ENCODE data around the gene ING3.
A peak's percentile ranks its signal among the peaks of the same experiment; 100 is the strongest.
"Not testable (repeated sequence)": the region's sequence is repeated elsewhere in the genome, so short reads cannot be mapped to it uniquely, and the experiment has no call there.

ING3 gene

DNA sequence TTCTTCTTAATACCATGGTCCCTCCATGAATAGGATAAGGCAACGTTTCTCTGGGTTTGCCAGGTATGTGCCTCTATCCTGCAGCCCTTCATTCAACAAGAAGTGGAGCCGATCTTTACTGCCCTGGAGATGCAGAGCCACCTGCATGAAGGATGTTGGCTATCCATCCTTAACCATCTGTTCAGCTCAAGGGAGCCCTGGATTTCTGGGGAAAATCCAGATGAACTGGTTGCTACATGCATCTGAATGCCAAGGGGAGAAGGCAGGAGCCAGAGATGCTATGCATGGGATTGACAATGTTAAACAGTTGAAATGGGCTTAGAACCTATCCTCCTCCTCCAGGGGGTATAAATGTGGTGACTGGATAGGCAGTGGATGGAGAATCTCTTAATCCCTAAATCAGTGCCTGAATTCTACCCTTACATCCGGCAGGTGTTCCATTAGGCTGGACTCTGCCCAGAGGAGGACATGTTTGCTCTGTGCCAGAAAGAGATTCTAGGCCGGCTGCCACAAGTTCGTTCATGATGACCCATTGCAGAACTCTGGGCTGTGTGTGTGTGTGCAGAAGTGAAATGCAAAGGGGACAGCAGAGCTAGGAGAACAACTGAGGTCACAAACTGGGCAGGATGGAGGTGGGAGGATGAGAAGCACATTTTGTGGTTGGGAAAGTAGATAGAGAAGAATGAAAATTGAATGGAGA lies 53.6 kb downstream of the ING3 start:
- DNase-seq, result no peak

DNA sequence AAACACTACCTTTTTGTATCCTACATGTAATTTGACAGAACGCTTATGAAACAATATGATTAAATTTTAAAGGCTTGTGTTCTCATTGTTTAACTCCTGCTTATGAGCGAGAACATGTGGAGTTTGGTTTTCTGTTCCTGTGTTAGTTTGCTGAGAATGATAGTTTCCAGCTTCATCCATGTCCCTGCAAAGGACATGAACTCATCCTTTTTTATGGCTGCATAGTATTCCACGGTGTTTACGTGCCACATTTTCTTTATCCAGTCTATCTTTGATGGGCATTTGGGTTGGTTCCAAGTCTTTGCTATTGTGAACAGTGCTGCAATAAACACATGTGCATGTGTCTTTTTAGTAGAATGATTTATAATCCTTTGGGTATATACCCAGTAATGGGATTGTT lies 54.5 kb downstream of the ING3 start:
- not testable (repeated sequence) for DNase-seq

DNA sequence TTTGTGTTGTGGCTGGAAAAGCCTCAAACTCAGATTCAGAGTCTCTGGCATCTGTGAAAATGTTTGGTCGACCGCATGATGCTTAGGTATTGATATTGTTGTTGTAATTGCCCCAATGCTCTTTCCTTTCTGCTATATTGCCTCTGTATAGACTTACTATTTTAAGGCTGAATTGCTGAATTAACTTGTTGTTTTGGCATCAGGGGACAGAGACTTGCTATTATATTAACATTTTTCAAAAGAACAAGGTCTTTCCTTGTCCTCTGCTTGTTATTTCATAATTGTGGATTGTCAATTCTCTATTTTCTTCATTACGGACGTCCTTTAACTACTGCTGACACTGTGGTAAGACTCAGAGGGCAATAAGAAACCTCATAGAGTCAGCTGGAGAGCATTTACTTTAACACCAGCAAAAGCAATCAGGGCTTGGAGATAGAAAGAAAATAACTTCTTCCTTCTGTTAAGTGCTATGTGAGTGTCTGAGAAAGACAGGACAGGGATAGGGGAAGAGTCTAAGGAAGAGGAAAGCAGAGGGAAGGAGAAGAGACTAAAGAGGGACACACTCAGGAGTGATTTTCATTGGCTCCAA lies 55.5 kb downstream of the ING3 start:
- no peak for DNase-seq

DNA sequence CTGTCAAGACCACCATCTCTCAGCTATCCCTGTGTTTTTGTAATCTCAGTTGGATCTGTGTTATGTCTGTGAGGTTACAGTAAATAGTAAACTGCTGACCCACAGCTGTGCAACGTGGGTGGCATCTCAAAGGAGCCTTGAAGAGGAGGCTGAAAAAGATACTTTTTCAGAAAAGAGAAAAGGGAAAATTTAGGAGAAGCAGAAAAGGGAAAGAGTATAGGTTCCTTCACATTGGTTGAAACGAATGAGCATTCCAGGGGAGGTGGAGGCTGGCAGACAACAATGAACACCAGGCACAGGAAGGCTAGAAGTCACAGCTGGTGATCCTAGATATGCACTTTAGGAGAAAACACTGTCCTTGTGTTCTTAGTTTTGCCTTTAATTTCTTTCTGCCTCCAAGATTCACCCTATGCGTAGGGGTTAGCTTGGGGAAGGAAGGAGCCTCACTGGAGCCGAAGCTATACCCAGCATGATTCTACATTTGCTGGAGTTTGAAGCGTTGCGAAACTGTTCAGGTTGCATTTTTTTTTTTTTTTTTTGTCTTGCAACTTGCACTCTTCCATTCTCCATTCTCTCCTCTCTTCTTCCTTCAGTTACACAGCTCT lies 56.2 kb downstream of the ING3 start:
- peak; percentile 26 for DNase-seq

DNA sequence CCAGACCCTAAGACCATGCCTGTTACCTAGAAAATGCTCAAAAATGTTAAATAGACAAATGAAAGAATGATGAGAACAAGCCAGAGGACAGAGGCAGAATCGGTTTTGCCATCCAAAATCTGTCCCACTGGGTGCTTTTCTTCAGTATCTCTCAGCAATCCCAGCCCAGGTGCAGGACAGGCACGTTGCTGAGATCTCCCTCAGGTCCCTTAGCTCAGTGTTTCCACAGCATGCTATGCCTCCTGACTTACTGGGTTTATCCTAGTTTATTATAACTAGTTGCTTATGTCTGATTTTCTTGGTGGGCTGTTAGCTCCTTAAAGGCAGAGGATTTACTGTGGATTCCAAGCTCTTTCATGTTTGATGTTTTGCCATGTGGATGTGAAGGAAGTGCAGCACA lies 58.2 kb downstream of the ING3 start:
- no peak for DNase-seq

DNA sequence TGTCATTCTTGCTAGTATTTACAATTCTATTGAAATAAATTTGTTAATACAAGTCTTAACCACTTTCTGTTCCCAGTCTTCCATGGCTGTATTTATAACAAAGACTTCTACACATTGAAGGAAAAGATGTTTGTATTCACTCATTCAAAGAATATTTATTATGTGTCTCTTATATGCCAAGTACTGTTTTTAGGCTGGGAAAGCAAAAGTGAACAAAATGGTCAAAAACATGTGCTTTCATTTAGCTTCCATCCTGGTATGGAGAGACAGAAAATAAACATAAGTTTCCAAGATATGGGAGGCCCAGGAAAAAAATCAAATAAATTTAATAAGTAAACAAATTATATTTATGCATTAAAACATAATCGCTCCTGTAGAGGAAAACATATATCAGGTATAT lies 60.8 kb downstream of the ING3 start:
- no peak for DNase-seq

DNA sequence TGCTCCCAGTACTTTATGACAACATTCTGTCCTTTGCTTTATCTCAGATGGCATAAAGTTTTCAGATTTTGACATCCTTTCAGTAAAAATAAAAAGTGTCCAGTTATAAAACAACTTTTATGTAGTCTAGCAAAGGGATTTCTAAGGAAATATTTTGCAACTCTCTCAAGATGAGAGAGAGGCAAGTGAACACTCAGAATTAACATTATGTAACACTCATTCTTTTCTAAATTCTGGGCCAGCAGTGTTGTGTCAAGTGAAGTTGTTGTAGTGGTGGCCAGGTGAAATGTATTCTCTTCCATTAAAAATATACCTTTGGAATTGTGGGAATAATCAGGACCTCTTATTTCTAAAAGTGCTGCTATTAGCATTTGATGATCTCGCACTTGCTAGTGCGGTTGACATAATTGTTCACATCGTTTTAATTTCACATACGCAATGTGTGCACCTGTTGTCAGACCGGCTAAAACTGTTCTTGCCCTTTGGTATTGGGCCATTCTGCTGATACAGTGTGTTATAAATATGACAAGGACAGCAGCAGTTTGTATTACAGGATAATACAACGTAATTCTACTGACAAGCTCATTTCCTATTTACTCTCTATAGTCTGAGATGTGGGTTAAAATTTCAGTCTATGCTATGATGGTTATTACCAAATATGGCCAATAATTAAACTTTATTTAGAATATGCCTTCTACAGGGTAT lies 61.7 kb downstream of the ING3 start:
- no peak for DNase-seq

DNA sequence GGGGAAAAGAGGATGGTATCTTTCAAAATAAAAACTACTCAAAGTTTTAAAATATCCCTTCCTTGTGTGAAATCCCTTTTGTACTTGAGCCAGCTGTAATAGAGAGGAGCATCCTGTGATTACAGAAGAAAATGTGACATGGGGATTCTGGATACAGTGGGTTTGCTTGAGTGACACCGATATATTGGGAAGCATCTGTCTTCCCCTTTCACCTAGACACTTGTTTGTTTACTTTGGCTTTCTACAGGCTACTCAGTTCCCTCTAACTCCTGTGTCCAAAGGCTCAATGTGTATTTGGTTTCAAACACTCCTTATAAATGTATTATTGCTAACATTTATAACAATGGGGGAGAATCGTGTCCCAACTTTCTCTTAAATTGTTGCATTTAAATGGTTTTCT lies 62.3 kb downstream of the ING3 start:
- DNase-seq, result no peak

DNA sequence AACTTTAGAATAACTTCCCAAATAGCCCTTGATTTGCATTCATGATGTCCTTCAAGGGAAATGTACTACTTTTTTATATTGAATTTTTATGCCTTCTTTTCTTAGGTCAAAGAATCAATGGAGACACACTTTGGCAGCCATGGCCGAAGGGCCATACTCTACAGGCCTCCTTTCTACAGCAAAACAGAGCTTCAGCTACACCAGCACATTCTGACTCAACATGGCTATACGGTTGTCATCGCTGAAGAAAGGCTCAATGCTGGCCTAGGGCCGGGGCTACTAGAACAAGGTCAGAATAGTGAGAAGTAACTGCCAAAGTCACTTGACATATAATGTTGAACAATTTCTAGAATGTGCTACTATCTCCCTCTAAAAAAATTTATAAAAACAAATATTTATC lies 65.0 kb downstream of the ING3 start:
- no peak for DNase-seq

DNA sequence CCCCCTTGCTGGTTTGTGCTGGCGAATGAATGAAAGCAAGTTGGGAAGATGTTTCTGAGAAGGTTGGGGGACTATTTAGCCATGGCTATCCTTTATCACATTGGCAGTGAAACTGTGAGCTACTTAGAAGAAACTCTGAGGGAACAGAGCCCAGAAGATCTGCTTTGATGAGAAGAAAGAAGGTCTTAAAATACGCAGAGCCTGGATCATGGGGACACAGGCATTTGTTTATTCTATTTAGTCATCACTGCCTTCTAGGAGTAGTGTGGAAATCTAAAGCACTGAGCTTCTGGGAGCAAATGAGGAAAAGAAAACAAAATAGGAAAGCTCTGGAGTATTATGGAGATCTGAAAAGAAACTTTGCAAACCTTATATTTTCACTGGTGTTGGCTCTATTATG lies 66.4 kb downstream of the ING3 start:
- no peak for DNase-seq

DNA sequence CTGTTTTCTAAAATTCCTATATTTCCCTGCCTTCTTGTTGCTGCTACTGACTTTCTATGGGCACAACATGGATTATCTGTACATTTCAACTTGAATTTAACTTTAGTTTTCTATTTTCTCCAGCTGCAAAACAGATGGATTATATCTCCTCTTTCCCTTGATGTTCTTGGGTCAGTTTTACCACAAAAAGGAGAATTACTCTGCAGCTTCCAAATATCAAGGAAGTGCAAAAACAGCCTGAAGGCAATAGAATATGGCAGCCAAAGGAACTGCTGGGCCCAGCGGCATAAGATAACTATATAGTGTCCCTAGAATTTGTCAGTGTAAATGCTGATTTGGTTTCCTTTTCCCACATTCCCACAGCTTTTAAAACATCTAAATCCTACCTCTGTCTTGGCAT lies 67.0 kb downstream of the ING3 start:
- no peak for DNase-seq

DNA sequence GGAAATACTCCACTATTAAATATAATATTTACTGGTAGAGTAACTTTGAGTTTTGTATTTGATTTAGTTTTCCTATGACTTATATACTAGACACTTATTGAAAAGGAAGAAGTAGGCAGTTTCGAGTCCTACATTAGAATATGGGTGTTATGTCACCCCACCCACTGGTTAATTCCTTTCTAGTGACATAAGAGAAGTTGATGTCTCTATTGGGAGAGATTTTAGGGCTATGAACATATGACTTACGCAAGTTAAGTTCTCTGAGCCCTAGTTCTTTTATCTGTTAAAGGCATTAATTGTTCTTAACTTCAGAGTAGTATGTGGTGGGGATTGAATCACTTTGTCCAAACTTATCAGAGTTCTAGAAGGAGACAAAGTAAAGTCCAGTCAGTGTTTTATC lies 68.4 kb downstream of the ING3 start:
- DNase-seq, result peak; percentile 9

DNA sequence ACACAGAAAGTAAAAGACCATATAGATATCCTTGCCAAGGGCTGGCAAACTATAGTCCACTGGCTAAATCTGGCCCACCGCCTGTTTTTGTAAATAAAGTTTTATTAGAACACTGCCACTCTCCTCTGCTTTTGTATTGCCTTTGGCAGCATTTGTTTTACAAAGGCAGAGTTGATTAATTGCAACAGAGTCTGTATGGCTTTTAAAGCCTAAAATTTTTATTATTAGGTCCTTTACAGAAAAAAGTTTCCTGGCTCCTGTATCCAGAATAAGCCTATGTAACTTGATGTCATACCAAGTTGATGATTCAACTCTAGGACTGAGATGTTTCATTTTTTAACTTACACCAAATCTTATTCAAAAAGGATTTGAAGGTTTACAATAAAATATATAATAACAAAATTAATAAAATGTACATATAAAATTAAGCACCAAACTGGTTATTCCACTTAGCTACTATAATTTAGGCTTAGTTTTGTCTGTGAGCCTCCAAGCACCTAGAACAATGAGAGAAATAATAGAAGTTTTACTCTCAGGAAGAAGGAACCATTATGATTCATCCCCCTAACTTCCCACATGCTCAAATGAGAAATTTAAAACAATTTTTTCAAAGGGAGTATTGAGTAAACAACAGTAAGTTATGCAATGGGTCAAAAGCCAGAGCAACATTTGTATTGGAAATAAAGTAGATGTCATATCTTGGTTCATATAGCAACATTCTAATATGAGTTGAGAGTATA lies 69.8 kb downstream of the ING3 start:
- peak; percentile 18 for DNase-seq

DNA sequence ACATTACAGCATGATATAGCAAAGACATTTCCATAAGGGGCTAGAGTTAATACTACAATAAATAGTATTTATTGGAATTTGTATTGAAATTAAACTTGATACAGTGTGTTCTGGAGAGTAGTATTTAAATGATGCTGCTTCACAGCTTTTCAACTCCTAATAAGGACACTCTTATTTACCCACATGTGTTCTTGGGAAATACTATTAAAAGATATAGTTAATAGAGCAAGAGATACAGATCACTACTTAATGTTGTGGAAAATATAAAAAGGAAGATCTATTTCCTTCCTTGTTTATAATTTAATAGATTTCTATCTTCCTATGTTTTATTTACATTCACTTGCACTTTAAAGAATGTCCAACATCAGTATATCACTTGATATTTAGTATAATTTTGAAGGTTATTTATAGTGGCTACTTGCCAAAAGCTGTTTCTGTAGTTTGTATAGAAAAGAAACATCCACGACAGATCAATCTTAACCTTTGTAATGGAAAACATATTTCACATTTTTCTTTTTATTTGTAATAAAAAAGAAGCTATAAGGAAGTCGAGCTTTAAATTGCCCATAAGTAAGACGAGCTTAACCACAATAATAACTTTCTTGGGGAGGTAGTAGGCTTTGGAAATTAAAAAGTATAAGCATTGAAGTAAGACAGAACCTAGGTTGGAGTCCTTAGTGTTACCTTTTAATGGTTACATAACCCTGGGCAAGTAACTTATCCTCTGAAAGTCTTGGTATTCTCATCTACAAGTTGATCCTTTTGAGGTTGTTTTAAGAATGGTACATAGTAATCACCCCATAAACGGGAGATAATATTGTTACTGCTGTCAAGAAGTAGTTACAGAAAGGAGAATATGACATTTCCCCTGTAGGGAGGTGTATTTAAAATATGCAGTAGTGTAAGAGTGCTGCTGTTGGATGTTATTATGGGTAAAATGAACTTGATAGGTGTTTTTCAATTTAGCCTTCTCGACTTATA lies 70.7 kb downstream of the ING3 start:
- DNase-seq, result no peak

DNA sequence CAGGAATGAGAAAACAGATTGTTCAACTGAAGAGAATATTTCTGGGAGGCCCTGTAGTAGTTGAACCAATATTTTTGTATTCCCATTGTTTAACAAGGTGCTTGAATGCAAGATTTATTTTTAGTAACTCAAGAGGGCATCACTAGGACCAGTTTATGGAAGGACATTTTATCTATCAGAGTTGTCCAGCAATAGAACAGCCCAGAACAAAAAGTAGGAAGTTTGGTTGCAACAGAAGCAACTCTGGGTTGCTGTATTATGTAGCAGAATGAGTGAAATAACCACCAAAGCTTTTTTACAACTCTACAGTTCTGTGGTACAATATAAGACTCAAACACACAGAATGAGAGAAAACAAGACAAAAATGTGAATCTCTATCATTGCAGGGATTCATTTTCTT lies 72.6 kb downstream of the ING3 start:
- peak; percentile 16 for DNase-seq

DNA sequence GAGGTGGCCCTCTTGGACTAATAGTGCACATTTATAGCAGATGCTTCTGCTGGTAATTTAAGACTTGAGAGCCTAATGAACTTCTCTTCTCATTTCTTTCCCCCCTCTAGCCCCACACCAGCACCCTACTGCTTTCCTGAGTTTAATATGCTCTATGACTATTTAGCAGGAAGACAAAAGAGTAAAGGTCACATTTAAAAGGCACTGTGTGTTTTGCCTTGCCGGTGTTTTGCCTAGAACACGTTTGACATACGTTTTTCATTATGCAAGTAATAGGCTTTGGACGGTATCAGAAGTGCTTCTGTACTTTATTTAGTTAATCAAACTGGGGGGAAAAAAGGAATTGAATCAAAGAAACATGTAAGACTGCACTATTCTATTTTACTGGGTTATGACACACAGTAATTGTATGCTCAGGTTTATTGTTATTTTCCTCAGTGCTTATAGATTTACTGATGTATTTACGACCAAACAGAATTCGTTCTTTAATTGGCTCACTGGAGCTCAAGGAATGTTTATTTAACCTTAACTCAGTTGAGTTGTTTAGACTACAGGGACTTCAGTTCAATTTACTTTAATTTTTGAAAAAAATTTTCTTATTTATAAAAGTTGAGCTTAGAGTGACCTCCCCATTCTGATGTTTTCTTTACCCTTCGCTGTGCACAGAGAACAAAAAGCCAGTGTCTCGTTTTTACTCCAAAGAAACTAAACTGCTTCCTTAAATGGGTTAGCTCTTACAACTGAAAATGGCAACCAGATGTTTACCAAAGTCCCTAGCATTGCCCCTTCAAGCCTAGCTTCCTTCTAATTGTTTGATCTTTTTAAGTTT lies 73.3 kb downstream of the ING3 start:
- DNase-seq, result no peak

DNA sequence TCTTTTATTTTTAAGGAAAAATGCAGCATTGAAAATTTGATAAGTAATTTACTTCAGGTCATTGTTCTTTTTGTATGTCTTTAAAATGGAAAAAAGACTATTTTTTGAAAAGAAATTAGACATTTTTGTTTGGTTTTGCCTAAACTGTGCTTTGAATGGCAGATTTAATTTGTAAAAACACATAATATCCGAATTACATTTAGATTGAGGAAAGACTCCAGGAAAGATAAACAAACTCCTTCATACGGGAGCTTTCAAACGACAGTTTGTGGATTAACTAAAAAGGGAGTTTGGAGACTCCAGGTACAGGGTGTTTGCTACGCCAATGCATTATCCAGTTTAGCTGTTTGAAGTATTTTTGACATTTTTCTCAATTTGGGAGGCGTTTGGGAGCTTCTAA lies 74.0 kb downstream of the ING3 start:
- no peak for DNase-seq

DNA sequence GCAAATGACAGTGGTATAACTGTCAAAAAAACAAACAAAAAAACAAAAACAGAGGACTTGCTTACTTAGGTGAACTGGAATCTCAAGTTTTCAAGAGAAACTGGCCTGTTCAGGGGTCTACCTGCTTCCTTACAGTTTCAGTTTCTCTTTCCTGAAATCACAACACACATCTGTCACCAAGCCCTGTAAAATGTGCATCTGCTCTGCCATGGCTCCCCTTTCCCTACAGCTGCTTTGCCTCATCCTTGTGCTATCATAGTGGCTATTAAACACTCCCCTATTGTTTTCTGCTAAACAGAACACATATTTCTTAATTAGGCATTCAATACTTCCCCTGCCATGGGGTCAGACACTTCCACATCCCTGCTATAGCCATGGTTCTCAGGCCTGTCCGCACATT lies 75.6 kb downstream of the ING3 start:
- DNase-seq, result peak; percentile 24

DNA sequence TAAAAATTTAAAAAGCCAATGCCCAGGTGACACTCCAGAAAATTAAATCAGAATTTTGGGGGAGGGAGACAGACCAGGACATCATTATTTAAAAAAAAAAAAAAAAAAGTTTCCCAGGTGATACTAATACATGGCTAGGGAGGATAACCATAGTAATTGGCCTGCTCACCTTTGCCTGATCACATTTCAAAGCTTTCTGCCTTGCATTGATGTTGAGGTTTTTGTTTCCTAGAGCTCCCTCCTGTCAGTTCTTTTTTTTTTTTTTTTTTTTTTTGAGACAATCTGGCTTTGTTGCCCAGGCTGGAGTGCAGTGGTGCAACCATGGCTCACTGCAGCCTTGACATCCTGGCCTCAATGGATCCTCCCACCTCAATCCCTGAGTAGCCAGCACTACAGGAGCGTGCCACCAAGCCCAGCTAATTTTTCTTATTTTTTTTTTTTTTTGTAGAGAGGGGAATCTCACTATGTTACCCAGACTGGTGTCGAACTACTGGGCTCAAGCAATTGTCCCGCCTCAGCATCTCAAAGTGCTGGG lies 76.1 kb downstream of the ING3 start:
- no peak for DNase-seq
